Measurements from ENCODE around the gene POLR3E.

DNA sequence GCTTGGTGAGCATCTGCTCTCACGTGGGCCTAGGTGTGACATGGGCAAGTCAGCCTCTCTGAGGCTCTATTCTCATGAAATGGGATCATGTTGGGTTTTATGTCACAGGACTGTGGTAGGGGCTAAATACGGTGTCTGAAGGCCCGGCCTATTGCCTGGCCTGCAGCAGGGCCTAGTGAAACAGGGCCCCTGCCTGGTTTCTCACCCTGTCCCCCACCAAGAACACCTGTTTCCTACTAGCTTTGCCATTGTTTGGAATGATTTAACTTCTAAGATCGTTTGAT, 29.1 kb downstream of the POLR3E start:
- TF ChIP-seq, protein P1, sequence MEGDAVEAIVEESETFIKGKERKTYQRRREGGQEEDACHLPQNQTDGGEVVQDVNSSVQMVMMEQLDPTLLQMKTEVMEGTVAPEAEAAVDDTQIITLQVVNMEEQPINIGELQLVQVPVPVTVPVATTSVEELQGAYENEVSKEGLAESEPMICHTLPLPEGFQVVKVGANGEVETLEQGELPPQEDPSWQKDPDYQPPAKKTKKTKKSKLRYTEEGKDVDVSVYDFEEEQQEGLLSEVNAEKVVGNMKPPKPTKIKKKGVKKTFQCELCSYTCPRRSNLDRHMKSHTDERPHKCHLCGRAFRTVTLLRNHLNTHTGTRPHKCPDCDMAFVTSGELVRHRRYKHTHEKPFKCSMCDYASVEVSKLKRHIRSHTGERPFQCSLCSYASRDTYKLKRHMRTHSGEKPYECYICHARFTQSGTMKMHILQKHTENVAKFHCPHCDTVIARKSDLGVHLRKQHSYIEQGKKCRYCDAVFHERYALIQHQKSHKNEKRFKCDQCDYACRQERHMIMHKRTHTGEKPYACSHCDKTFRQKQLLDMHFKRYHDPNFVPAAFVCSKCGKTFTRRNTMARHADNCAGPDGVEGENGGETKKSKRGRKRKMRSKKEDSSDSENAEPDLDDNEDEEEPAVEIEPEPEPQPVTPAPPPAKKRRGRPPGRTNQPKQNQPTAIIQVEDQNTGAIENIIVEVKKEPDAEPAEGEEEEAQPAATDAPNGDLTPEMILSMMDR (conservative IDR thresholded peaks at IDR 0.05; ENCODE audit: low read length): no peak
- TF ChIP-seq EZH2phosphoT487 (IDR thresholded peaks at IDR 0.05; ENCODE audit: borderline replicate concordance, low read depth, low read length): no peak

Data from OCI-LY7 (cell line).